OCI-LY1 (cell line): ENCODE data around the gene H1-8.

Experiments
- H2AFZ ChIP-seq: fragments of 200-600 bp; sonication (generic), shearing (Covaris generic); 2 replicates; pipeline ENCODE4 v1.6.0; 2014; ENCODE audit warnings: antibody characterized with exemption, mild to moderate bottlenecking, low read length
- H3F3A ChIP-seq: fragments of 200-600 bp; sonication (generic), shearing (Covaris generic); 2 replicates; pipeline ENCODE4 v1.6.0; 2014; ENCODE audit warnings: mild to moderate bottlenecking, antibody characterized with exemption, low read length, moderate library complexity; ENCODE audit not compliant: insufficient read depth
- H3K27ac ChIP-seq: fragments of 200-600 bp; sonication (generic); 2 replicates; pipeline ENCODE4 v1.5.1; 2014; ENCODE audit warnings: low read length, mixed run types, mild to moderate bottlenecking, low read depth; ENCODE audit not compliant: poor library complexity, severe bottlenecking
- H3K27me3 ChIP-seq: fragments of 200-600 bp; sonication (generic); 2 replicates; pipeline ENCODE4 v1.6.0; 2014; ENCODE audit warnings: antibody characterized with exemption, mild to moderate bottlenecking, low read length, moderate library complexity; ENCODE audit not compliant: insufficient read depth
- H3K36me3 ChIP-seq: fragments of 200-600 bp; sonication (generic); 2 replicates; pipeline ENCODE4 v1.6.1; 2014; ENCODE audit warnings: mild to moderate bottlenecking, antibody characterized with exemption, low read length, moderate library complexity, mixed read lengths; ENCODE audit not compliant: insufficient read depth
- H3K4me1 ChIP-seq: fragments of 200-600 bp; sonication (generic); 2 replicates; pipeline ENCODE4 v1.5.1; 2014; ENCODE audit warnings: mild to moderate bottlenecking, low read length, moderate library complexity; ENCODE audit not compliant: insufficient read depth, severe bottlenecking
- H3K4me2 ChIP-seq: fragments of 200-600 bp; sonication (generic), shearing (Covaris generic); 2 replicates; pipeline ENCODE4 v1.6.1; 2014; ENCODE audit warnings: low read length
- H3K4me3 ChIP-seq: fragments of 200-600 bp; sonication (generic); 2 replicates; pipeline ENCODE4 v1.5.1; 2014; ENCODE audit warnings: low read length, low read depth, mild to moderate bottlenecking, mixed read lengths; ENCODE audit not compliant: poor library complexity, severe bottlenecking
- H3K79me2 ChIP-seq: fragments of 200-600 bp; shearing (Covaris generic); 2 replicates; pipeline ENCODE4 v1.6.1; 2016; ENCODE audit warnings: mixed run types, low read length, mixed read lengths; ENCODE audit not compliant: insufficient read depth
- H3K9ac ChIP-seq: fragments of 200-600 bp; sonication (generic), shearing (Covaris generic); 2 replicates; pipeline ENCODE4 v1.6.1; 2014; ENCODE audit warnings: mild to moderate bottlenecking, low read length, mixed read lengths
- H3K9me2 ChIP-seq: fragments of 200-600 bp; sonication (generic), shearing (Covaris generic); 2 replicates; pipeline ENCODE4 v1.6.1; 2014; ENCODE audit warnings: low read depth, mild to moderate bottlenecking, low read length, mixed read lengths
- H3K9me3 ChIP-seq: fragments of 200-600 bp; shearing (Covaris generic); 2 replicates; pipeline ENCODE4 v1.6.1; 2014; ENCODE audit warnings: low read length, mixed read lengths
- H4K20me1 ChIP-seq: fragments of 200-600 bp; sonication (generic), shearing (Covaris generic); 2 replicates; pipeline ENCODE4 v1.6.0; 2016; ENCODE audit warnings: mild to moderate bottlenecking, low read length; ENCODE audit not compliant: insufficient read depth
- EZH2 ChIP-seq: fragments of 200-600 bp; sonication (generic), shearing (Covaris generic); IDR thresholded peaks from 2 replicates; pipeline ENCODE4 v1.8.0; 2017; ENCODE audit warnings: borderline replicate concordance, mixed run types, mild to moderate bottlenecking, antibody characterized with exemption, low read length, moderate library complexity, mixed read lengths
- TF ChIP-seq, protein P1 (sequence below): fragments of 200-600 bp; sonication (generic), shearing (Covaris generic); IDR thresholded peaks from 2 replicates; pipeline ENCODE4 v1.5.1; 2017; ENCODE audit warnings: mild to moderate bottlenecking, antibody characterized with exemption, low read length, moderate library complexity, mixed read lengths

H1-8 gene

DNA sequence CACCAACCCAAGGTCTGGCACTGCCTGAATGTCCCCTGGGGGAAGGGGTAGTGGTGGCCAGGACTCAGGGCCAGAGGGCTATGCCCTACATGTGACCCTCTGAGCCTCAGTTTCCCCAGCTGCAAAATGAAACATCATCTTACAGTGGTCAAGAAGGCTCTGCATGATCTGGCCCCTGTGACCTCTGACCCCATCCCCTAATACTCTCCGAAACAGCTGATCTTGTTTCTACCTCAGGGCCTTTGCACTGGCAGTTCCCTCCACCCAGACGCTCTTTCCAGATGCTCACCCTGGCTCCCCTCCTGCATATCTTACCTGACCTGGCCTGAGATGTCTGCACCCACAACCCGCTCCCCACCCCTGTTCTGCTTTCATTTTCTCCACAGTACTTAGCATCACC lies 41.7 kb downstream of the H1-8 start:
- H4K20me1 ChIP-seq = no peaks in the 10 kb centered on the region
- H3K9me2 ChIP-seq = no peaks in the 10 kb centered on the region
- no peak overlapping the region for H2AFZ ChIP-seq
- no peaks in the 10 kb centered on the region for H3K27me3 ChIP-seq
- no peaks in the 10 kb centered on the region for H3K4me1 ChIP-seq
- no peak overlapping the region for H3K27ac ChIP-seq
- H3K9me3 ChIP-seq = no peaks in the 10 kb centered on the region
- H3K4me2 ChIP-seq = no peak overlapping the region
- H3F3A ChIP-seq = no peaks in the 10 kb centered on the region
- H3K4me3 ChIP-seq = no peak overlapping the region
- no peak overlapping the region for H3K9ac ChIP-seq
- no peaks in the 10 kb centered on the region for H3K79me2 ChIP-seq
- no peak for TF ChIP-seq EZH2
- TF ChIP-seq, protein P1, sequence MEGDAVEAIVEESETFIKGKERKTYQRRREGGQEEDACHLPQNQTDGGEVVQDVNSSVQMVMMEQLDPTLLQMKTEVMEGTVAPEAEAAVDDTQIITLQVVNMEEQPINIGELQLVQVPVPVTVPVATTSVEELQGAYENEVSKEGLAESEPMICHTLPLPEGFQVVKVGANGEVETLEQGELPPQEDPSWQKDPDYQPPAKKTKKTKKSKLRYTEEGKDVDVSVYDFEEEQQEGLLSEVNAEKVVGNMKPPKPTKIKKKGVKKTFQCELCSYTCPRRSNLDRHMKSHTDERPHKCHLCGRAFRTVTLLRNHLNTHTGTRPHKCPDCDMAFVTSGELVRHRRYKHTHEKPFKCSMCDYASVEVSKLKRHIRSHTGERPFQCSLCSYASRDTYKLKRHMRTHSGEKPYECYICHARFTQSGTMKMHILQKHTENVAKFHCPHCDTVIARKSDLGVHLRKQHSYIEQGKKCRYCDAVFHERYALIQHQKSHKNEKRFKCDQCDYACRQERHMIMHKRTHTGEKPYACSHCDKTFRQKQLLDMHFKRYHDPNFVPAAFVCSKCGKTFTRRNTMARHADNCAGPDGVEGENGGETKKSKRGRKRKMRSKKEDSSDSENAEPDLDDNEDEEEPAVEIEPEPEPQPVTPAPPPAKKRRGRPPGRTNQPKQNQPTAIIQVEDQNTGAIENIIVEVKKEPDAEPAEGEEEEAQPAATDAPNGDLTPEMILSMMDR = no peak
- H3K36me3 ChIP-seq = no peaks in the 10 kb centered on the region

DNA sequence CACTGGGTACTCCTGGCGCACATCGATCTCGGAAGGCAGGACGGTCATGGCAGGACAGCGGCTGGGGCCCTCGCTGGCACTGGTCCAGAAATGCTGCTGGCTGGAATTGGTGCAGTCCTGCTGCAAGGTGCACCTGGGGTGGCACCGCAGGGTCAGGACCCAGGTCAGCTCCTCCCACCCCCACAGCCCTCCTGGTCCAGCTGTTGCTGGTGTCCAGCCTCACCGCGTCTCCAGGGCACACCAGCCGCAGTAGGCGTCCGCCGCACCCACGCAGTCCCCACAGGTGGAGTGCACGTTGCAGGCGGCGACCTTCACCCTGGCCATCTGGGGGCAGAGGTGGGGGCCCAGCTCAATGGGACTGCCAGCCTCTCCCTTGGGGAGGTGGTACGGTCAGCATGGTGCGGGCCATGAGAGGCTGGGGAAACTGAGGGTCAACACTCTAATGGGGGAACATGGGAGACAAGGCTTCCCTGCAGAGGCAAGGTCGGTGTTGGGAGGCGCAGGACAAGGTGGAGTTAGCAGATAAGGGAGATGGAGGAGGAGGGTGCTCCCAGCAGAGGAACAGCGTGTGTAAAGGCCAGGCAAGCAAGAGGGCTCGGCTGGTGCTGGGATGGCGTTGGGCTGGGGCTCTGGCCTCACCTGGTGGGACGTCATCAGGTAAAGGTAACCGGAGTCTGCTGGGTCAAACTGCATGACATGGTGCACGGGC lies 43.1 kb downstream of the H1-8 start:
- no peaks in the 10 kb centered on the region for H4K20me1 ChIP-seq
- no peaks in the 10 kb centered on the region for H3K9me3 ChIP-seq
- no peaks in the 10 kb centered on the region for H3F3A ChIP-seq
- H3K4me1 ChIP-seq = no peaks in the 10 kb centered on the region
- no peak overlapping the region for H3K9ac ChIP-seq
- H2AFZ ChIP-seq = no peak overlapping the region
- H3K4me2 ChIP-seq = no peak overlapping the region
- no peaks in the 10 kb centered on the region for H3K36me3 ChIP-seq
- no peak overlapping the region for H3K27ac ChIP-seq
- no peak for TF ChIP-seq EZH2
- TF ChIP-seq, protein P1 = no peak
- no peaks in the 10 kb centered on the region for H3K9me2 ChIP-seq
- H3K27me3 ChIP-seq = peaks cover 9% of the 10 kb centered on the region; the same call in 1 of the 2 replicates
- no peak overlapping the region for H3K4me3 ChIP-seq
- H3K79me2 ChIP-seq = no peaks in the 10 kb centered on the region

DNA sequence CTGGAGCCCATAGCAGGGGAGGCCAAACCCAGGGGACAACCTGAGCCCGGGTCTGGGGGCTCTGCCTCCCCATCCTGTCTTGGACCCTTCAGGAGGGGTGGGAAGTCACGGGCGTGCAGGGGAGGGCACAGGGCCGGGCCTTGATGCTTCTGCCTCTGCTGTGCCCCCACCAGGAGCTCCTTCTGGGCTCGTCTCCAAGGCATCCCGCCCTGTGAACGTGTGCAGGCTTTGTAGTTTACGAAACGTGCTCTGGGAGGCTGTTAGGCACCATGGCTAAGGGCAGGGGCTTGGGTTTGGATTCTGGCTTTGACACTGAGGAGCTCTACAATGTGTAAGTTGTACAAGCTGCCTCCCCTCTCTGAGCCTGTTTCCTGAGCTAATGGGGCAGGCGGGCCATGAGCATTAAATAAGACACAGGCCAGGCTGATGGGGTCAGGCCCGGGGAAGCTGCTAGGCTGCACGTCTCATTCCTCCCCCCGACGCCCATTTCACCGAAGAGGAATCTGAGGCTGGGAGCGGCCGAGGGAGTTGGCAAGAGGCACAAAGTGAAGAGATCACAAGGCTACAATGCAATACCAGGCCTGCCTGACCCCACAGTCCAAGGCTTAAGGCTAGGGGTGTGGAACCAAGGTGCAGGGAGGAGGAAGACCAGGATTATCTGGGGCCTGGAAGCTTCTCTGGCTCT lies 43.9 kb downstream of the H1-8 start:
- Histone ChIP-seq H3K79me2 (no peaks in the 10 kb centered on the region), H3F3A (no peaks in the 10 kb centered on the region), H3K4me3 (no peak overlapping the region), H3K27ac (no peak overlapping the region), H3K4me2 (no peak overlapping the region), H3K4me1 (no peaks in the 10 kb centered on the region), H3K36me3 (no peaks in the 10 kb centered on the region), H3K9ac (no peak overlapping the region), H3K9me2 (no peaks in the 10 kb centered on the region), H3K27me3 (peaks cover 9% of the 10 kb centered on the region; the same call in 1 of the 2 replicates), H3K9me3 (no peaks in the 10 kb centered on the region), H4K20me1 (no peaks in the 10 kb centered on the region), H2AFZ (no peak overlapping the region)
- no peak for TF ChIP-seq EZH2
- TF ChIP-seq, protein P1 = no peak
